ENCODE results near the gene CTDSP2. TPM values are rescaled to one million over a fixed set of nuclear protein-coding genes. Genes with fewer than 3 reads are reported as not detected.

Gene CTDSP2
- polyA plus RNA-seq, 4 donors, result 256 to 278 (median 266) TPM

DNA sequence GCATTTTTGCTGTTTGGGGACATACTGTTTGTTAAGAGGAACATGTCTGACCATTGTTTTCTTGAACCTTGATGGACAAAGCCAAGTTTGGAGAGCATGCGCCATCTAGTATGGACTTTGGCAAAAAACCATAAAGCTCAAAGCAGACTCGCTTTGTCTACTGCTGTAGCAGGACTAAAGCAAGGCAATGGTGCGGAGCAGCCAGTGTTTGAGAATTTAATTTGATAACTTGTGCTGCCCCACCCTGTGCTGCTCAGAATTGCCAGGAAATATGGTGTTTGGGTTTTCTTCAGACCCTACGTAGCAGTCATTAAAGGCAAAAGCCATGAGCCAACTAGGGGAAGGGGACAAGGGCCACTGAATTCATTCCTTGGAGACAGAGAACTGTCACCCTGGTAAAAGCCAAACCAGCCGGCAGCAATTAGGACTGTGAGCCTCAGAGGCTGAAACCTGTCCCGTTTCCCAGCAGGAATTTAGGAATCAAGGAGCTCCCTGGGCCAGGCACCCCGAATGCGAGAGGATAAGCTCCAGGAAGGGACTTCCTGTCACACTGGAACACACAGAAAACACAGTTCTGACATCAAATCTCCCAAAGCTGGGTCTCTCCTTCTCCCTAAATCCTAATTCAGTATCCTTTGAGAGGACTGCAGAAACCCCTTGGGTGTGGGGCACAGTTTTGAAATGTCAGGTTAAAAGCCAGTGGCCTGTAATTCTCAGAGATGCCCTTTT lies 29.1 kb downstream of the CTDSP2 start:
- no peak for DNase-seq (ENCODE audit: low read depth in 4 of 4, low spot score in 3 of 4)

DNA sequence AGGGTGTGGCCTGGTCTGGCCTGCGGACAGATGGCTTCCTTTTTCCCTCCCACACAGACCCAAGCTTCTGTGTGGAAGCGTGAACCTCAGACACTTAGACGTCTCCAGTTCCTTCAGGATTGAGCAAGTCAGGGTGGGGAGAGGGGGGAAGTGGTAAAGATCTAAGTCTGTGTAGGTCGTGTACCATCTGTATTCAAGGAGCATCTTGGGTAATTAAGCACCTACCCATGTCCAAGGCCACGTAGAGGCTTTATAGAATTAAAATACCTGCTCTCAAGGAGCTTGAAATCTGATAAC lies 29.7 kb downstream of the CTDSP2 start:
- DNase-seq (ENCODE audit: low read depth in 4 of 4, low spot score in 3 of 4), result no peak

DNA sequence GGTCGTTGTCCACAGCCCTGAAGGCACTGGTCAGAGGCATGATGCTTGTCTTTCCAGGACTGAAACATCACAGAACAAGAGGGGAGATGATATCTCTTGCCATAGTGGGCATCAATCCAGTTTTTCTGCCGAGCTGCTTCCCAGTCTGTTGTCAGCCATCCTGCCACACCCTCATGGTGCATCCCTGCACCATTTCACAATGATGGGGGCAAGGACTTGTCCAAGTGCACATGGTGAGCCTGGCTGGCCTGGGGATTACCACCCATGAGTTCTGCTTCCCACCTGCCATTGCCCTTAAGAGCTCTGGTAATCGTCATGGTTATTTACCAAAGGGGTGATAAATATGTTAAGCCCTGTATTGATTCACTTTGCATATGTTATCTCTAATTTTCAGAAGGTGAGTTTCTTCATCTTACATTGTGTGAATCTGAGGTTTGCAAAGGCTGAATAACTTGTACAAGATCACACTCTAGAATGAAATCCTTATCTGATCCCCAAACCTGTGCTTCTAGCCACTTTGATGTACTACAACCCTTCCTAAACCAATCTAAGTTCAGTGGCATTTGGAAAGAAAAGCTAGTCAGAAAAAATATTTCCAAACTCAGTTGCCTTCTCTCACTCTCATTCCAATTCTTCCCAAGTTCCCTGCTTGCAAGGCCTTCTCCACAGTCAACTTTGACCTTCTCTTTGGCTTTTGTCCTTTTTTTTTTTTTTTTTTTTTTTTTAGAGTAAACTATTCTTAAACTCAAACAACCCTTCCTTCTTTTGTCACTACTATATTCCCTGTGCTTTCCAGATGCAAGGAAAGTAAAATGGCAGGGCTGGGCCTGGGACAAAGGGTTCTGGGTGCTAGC lies 30.3 kb downstream of the CTDSP2 start:
- no peak for DNase-seq (ENCODE audit: low read depth in 4 of 4, low spot score in 3 of 4)

DNA sequence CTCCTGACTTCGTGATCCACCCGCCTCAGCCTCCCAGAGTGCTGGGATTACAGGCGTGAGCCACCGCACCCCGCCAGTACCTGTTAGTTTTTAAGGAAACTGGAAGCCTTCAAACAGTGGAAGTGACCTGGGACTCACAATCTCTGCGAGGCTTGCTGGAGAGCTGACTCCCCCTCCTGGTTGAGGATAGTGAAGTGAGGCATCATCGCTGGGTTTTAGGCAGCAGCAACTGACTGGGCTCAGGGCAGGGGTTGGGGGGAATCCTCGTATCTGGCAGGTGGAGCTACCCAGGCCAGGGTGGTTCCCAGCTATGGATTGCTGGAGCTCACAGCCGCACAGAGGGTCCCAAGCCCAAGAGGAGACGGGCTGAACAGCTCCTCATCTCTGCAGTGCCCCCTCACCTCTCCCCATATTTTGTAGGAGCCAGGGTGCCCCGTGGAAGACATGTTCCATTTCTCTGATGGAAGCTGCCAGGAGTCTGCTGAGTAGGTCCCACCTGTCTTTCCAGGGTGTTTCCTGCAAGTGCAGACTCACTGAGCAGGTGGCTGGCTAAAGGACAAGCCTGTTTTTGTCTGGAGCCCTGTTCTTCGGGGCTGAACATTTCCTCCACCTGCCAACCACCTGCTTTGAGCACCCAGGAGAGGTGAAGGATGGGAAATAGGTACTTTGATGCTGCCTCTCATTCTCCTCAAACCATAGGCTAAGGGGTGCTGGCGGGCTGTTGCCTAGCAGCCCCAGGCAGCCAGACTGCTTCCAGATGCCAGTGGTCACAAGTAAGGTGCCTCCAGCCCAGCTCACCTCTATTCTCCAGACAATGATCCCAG lies 31.1 kb downstream of the CTDSP2 start:
- DNase-seq (ENCODE audit: low read depth in 4 of 4, low spot score in 3 of 4), result no peak

- no peak for DNase-seq (ENCODE audit: low read depth in 4 of 4, low spot score in 3 of 4)
Measured at GRCh38 chr12:57813971-57814772, 32.4 kb downstream of the CTDSP2 start.

DNA sequence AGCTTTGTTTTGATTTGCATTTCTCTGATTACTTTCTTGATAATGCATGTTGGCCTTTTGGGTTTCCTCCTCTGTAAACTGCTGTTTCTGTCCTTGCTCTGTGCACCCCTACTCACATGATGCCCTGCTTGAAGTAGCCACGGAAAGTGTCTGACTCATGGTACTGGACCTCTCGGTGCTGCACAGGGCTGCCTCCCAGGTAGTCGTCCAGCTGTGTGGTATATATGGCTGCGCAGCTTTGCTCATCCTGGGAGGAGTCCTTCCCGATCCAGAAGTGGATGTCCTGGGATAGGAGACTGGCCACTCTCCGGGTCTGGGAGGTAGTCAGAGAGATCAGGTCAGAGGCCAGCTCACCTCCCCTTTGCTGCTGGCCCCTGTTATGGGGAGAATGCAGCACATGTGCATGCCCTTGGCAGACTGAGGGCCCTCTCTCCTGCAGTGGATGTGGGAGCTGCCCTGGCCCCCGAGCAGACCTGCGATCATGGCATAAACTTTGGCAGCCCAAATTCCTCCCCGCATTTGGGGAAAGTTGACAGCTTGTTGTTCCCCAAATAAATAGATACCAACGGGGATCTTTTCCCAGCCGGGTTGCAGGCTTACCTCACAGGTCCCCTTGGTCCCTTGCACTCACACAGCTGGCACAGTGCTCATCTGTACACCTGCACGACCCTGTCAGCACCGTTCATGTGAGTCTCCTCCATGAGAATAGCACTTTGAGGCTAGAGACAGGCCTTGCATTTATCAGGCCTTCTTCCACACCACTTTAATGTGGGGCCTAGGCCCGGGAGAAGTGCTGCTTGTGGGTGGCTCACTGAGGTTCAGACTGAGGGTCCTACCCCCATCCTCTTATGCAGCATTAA lies 33.2 kb downstream of the CTDSP2 start:
- DNase-seq (ENCODE audit: low read depth in 4 of 4, low spot score in 3 of 4), result no peak

DNA sequence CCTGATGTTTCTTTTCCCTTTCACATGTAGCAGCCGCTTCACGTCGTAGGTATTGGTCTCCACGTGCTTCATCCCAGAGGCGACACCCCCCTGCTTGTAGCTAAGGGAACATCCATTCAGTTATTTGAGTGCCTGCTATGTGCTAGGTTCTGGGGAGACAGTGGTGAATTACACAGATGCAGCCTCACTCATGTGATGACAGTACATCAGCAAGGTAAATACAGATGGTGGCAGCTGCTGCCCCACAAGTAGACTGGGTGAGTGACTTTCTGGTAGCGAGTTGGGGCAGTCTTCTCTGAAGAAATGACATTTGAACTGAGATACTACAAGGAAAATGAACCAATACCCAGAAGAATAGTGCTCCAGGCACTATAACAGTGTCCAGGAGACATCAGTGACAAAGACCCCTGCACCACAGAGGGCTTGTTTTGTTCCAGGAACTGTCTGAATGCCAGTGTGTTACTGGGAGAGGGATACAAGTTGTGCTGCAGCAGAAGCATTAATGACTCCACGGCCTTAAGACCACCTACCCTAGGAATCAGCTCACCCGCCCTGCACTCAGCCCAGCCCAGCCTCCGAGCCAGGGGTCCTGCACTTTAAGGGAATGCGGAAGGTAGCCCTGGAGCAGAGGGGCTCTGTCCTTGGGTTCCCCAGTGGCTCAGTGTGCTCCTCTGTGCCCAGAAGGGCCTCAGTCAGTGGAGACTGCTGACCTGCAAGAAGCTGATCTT lies 35.3 kb downstream of the CTDSP2 start:
- DNase-seq (ENCODE audit: low read depth in 4 of 4, low spot score in 3 of 4), result no peak

GRCh38 chr12:57810450-57810849 lies 36.1 kb downstream of the CTDSP2 start:
- no peak for DNase-seq (ENCODE audit: low read depth in 4 of 4, low spot score in 3 of 4)

- DNase-seq (ENCODE audit: low read depth in 4 of 4, low spot score in 3 of 4), result no peak
Measured at GRCh38 chr12:57809425-57809824, 37.1 kb downstream of the CTDSP2 start.

GRCh38 chr12:57808351-57808750 lies 38.2 kb downstream of the CTDSP2 start:
- no peak for DNase-seq (ENCODE audit: low read depth in 4 of 4, low spot score in 3 of 4)

DNA sequence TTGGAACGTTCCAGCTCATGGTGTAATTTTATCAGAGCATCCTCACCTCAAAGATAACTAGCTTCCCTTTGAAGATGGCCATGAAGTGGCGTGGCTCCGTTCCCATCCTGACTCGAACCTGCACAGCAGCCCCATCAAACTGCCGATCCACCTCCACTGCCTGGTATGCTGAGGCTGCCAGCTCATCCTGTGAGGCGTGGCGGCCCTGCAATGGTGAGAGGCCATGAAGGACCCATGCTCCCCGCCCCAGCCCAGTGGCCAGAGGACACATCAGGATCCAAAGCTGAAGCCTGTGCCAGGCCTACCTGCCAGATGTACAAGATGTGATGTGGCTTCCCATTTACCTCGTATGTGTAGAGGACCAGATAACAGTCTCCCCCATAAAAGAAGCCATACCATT lies 39.2 kb downstream of the CTDSP2 start:
- no peak for DNase-seq (ENCODE audit: low read depth in 4 of 4, low spot score in 3 of 4)

DNA sequence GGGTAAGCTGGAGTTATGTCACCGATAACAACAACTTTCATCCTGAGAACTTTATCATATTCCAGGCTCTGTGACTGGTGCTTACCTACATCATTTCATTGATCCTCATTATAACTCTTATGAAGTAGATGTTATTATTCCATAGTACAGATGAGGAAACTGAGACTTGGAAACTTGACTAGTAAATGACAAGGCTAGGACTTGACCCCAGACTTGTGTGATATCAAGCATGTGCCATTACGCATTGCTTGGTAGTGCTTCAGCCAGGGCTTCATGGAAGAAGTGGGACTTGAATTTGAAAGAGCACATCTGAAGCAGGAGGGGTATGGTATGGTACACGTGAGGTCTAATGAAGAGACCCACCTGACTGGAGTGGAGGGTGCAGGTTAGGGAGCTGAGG lies 39.9 kb downstream of the CTDSP2 start:
- DNase-seq (ENCODE audit: low read depth in 4 of 4, low spot score in 3 of 4), result no peak

GRCh38 chr12:57803319-57803893 lies 43.1 kb downstream of the CTDSP2 start:
- no peak for DNase-seq (ENCODE audit: low read depth in 4 of 4, low spot score in 3 of 4)

- DNase-seq (ENCODE audit: low read depth in 4 of 4, low spot score in 3 of 4), result no peak
Measured at GRCh38 chr12:57802607-57803006, 43.9 kb downstream of the CTDSP2 start.

DNA sequence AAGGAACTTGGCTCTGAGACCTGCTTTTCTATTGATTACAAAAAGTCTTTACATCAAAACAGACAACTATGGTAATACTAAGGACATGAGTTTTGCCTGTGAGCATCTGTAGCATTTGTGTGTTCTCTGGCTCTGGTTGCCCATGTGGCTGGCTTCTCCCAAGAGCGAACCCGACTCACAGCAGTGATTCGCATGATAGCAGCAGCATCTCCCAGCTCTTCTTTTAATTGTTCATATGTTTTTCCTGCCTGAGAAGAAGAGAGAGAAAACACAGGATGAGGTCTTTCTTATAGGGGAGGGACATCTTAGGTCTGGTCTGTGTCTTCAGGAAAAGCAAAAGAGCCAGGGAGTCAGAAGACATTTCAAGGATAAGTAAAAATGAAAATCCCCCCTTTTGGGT lies 45.6 kb downstream of the CTDSP2 start:
- no peak for DNase-seq (ENCODE audit: low read depth in 4 of 4, low spot score in 3 of 4)

DNA sequence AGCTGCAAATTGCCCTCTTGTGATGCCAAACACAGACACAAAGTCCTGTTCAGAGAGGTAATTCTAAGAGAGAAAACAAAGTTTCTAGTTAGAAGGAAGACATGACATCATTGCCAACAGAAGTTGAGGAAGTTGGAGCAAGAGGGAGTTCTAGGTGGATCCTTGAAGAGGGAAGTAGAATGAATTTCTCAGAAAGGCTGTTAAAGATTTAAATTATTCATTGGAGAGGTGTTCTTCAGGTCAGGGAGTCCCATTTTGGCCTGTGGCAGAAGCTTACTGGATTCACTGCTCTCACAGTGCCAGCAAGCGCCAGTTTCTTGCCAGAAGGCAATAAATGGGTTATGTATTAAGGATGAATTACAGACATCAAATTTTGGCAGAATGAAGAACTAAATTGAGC lies 48.6 kb downstream of the CTDSP2 start:
- DNase-seq (ENCODE audit: low read depth in 4 of 4, low spot score in 3 of 4), result no peak

DNA sequence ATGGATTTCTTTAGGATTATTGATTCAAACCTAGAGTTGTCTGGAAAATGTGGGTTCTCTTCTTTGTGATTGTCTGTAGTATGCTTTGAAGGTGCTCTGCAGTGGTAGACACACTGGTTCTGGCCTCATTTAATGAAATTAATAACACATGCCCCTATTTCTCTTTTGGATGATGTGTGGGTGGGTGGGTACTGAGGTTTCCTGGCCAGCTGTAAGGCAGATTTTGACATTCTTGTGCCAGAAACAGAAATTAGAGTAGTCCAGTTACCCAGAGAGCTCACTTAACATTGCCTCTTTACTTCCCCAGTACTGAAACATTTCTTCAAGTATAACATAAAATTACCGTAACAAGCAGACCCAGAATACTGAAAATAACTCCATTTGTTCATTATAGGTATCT lies 49.5 kb downstream of the CTDSP2 start:
- no peak for DNase-seq (ENCODE audit: low read depth in 4 of 4, low spot score in 3 of 4)

DNA sequence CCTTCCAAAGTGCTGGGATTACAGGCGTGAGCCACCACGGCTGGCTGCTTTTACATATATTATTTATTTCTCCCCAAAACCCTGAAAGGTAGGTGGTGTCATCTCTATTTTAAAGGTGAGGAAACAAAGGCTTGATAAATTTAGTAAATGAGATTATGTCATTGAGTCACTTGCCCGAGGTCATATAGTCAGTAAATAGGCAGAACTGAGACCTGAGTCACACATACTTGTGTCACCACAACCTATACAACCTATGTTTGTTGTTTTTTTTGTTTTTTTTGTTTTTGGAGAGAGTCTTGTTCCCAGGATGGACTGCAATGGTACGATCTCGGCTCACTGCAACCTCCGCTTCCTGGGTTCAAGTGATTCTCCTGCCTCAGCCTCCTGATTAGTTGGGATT lies 51.2 kb downstream of the CTDSP2 start:
- no peak for DNase-seq (ENCODE audit: low read depth in 4 of 4, low spot score in 3 of 4)

DNA sequence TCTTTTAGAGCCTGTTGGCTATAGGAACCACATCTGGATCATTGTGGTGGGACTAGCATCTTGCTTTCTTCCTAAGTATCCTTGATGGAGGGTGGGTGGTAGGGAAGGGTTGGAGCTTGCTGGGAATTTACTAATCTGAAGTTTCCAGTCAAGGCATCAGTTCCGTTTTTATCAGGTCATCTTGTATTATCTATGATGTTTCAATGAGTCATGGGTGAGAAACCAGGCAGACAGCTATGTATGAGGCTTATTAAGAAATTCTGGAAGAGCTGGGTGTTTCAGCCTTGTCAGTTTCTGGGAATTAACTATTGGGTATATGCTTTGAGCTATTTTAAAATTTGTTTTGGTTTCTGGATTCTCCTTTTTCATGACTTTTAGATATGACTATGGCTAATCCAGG lies 52.6 kb downstream of the CTDSP2 start:
- no peak for DNase-seq (ENCODE audit: low read depth in 4 of 4, low spot score in 3 of 4)

All from right renal pelvis (tissue), 4 donors.